SKM-1 (cell line): ENCODE results near the gene PITPNB.

ENCODE experiments used
- DNase-seq: peaks from one replicate; lab custom pipeline; 2025; ENCODE audit not compliant: unreplicated experiment; lab: John Stamatoyannopoulos, UW

PITPNB gene

DNA sequence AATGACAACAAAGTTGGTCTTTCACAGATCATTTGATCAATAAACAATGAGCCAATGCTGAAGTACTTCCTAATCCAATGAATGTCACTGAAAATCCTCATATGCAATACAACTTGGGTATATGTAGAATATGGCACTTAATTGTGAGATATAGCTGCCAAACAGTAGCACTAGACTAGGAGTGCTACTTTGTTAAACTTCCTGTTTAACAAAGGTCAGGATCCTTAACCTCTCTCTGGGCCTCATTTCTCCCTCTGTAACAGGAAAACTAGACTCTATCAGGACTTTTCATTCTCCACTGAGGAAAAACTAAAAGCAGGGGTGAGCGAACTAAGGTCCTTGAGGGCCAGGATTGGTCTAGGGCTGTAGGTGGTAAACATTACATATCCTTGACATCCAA is 56.1 kb downstream of the PITPNB start:
- no peak for DNase-seq

DNA sequence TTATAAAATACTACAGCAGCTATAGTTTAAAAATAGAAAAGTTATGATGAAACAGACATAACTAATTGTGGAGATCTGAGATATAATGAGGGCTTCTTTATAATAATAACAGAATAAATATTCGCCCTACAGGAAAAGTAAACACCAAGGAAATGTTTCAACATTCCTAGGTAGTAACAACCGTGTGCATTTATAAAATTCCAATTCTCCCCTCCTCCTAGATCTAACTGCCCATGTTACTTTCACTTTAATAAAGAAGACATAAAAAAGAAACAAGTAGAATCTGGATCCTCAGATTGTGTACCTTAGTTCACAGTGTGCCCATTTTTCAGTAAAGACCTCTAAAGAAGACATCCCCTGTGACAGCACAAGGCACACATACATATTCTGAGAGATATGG is 59.7 kb downstream of the PITPNB start:
- no peak for DNase-seq

DNA sequence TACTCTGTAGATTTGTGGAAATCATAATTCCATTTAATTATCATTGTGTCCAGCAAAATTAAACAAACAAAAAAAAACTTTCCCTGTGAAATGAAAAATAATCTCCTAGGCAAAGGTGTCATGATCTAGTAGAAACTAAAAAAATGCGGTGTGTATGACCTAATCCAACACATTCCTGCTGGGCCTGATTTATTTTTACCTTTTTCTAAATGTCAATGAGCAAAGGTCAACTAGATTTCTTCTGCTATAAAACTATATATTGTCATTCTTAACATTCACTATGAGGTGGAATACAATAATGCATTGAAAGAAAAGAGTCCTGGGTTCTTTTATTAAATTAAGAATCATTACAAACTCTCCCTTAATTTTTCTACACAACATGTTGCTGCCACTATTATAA is 60.4 kb downstream of the PITPNB start:
- no peak for DNase-seq

DNA sequence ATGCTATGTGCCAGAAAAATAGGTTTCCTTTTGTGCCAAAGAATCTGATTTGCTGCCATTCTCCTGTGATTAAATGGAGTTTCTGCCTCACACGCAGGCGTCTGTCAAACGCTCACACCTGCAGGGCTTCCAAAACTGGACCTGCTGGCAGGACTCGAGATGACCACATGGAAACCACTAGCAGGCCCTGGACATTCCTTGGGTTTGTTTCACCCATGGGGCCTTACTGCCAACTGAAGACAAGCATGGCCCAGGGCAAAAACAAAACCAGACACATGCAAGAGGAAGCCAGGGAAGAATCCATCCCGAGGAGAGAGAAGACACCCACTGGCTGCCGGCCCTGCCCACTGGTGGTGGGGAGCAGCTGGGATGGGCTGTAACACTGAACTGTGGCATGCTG is 61.6 kb downstream of the PITPNB start:
- no peak for DNase-seq

DNA sequence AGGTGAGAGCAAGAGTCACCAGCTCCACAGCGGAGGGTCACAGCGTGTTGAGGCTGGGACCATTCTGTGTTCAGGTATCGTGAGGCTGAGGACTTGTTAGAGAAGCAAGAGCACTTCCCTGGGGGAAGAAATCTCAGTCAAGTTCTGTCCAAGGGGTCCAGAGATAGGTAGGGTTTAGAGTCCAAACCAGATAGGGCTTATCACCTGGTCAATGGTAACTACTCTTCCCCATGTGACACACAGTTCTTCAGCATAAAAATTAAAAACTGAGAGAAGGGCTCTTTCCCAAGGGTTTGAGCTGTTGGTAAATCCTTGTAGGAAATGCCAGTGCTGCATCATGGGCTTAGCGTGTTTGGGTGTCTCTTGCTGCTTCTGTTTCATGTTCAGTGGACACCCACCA is 62.7 kb downstream of the PITPNB start:
- no peak for DNase-seq

DNA sequence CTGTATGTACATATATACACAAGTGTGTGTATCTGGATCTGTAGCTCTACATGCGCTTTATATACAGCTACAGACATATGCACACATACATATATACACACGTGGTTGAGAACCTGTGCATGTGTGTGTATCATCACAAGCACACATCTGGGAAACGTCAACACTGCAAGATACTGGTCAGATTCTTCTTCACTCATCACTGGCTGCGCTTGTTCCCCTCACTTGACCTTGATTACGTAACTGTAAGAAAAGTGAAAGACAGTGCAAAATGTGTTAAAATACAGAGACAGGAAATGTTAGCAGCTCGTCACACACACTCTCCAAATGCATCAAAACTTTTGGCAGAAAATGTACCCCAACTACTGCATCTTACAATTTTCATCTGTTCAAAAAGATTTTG is 65.6 kb downstream of the PITPNB start:
- no peak for DNase-seq

DNA sequence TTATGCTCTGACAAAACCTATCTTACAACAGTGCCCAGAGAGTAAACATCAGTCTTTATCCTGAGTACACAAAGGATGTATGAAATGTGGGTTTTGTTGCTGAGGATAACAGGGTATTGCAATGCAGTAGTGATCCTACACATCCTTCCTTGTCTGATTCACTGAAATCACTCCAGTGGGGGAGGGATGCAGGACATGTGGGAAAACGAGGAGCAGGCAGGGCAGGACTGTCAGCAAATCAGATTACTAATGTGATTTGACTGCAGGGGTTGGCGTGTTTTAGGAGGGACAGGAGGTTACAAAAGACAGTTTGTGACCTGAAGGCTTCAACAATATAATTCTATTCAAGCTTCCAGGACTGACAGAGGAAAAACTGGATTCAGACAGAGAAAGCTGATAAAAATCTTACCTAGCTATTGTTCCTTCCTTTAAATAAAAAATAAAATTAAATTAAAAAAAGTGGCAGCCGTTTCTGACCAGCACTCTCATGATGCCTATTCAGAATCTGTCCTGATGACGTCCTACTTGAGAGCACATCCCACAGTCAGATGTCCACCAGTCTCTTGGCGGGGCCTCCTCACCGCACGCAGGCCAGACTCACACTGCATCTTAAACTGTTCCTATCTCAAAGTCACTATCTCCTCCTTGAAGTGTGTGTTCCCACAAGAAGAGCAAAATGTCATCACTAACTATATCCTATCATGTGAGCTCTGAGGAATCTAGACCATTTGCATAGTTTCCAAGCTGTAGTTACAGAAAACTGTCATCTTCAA is 66.9 kb downstream of the PITPNB start:
- no peak for DNase-seq

DNA sequence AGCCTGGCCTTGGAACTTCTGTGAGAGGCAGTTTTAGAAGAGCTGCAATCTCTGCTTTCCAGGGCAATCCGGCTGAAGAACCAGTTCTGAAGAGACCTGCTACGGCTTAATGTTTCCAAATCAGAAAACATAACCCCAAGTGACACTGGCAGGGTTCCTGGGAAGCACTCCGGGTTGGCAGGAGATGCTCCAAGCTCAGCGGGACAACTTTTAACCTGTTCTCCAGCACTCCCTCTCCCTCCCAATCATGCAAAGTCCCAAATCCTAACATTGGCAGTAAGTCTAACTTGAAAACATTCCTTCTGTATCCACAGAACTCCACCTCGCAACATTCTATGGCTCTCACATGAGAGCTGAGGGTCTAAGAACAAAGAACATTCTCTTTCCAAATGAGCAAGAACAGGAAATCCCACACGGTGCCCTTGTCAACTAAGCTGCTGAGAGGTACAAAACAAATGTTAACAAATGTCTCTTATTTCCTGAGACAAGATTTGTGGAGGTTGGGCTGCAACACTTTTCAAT is 69.0 kb downstream of the PITPNB start:
- no peak for DNase-seq

DNA sequence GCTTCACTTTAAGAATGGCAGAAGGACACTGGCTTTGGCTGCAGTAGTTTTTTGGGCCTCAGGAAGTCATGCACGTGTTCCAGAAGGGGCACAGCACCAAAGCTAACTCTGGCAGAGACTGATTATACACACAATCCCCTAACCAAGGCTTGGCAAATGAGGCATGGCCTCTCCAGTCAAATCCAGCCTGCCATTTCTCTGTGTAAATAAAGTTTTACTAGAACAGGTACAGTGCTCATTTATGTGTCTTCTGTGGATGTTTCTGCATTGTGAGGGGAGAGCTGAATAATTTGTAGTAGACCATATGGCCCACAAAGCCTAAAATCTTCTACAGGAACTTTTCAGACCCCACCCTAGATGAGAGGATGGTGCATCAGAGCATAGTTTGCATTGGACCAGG is 71.1 kb downstream of the PITPNB start:
- no peak for DNase-seq

DNA sequence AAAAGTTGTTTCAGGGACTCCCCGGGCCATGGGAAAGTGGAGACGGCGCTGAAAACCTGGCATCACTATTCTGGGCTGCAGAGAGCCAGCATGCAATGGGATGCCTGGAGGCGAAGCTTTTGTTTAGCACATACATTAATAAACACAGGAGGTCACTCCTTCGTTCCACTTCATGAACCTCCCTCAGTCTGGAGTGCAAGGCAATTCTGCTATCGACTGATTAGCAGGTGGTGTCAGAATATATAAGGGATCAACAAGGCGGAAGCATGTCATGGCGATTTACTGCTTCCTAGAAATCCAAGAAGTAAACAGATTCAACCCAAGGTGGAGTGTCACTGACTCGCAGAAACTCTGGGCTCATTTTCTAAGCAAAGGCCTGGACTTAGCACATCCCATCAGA is 72.1 kb downstream of the PITPNB start:
- no peak for DNase-seq

DNA sequence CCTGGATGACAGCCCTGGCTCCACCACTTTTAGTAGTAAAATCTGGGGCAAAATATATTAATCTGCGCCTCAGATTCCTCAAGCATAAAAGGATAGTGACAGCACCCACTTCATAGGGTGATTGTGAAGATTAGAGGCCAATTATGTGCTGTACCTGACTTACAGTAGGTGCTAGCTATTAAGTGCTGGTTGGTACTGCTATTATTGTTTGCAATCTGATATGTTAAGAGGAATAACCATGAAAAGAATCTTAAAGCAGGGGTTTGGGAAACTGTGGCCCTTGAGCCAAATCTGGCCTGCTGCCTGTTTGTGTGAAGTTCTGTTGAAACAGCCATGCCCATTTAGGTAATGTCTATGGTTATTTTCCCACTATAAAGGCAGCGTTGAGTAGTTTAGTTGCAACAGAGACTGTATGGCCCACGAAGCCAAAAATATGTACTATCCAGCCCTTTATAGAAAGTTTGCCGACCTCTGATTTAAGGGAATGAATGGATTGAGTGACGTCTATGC is 72.8 kb downstream of the PITPNB start:
- no peak for DNase-seq

DNA sequence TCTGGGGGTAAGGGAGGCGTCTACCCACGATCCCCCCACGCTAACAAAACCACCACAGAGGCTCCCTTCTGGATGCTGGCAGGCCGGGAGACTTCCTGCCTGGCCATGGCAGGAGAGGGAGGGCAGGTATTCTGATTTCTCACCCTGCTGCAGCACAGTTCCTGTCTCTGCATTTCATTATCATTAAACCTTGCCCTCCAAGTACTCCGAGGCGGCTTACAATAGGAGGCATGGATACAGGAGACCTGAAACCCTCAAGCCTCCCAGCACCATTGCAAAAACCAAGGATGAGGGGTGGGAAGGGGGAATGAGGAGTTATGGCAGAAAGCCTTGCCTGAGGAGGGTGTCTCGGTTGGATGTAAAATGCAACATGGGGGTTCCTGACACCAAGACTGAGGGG is 73.4 kb downstream of the PITPNB start:
- no peak for DNase-seq

DNA sequence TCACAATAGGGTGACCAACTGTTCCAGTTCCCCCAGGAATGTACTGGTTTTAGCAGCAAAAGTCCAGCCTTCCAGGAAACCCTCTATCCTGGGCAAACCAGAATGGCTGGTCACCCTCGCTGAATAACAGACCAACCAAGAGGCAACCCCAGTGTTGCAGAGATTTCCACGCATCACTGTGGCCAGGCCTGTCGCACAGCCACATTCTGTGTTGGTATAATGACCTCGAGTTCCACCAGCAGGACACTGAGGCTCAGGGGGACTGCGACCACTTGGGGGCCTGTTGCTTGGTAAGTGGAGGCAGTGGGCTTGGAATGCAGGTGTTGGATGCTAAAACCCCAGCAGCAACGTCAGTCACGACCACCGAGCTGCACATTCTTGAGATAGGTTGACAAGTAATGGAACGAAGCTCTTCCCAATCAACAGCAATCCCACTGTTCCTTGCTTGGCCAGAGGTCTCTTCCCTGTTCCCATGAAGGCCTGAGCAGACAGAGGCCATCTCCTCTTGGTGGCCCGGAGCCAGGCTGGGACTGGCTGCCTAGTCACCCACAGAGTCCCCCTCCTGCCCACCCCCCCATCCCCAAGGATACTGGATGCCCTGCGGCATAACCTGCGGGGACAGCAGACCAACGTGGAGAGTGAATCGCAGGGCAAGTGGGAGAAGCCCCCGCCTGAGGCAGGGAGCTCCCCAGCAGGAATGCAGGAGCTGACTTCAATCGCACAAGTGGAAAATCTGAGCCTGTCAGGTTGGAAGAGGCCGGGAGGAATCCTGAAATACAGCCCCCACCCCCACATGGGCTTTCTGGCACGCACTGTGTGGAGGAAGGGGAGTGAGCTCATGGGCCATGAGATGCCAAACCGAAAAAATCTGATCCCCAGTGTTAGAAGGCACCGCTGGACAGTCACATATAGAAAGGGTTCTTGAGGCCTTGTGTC is 74.1 kb downstream of the PITPNB start:
- no peak for DNase-seq

DNA sequence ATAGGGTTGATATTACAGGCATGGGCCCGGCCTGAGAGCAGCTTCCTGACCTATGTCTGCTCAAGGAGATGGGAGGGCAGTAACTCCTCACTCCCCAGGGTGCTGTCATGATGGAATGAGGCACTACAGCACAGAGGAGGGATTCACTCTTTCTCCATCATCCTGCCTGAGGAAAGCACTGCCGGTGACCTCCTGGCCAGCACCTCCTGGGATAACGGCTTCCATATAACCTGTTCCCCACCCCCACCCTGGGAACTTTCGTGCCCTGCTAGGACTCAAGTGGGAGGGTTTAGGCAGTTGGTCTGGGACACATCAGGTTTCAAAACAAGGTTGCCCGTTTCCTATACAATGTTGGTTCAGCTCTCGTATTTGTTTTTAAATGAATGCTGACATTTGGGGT is 74.8 kb downstream of the PITPNB start:
- no peak for DNase-seq

DNA sequence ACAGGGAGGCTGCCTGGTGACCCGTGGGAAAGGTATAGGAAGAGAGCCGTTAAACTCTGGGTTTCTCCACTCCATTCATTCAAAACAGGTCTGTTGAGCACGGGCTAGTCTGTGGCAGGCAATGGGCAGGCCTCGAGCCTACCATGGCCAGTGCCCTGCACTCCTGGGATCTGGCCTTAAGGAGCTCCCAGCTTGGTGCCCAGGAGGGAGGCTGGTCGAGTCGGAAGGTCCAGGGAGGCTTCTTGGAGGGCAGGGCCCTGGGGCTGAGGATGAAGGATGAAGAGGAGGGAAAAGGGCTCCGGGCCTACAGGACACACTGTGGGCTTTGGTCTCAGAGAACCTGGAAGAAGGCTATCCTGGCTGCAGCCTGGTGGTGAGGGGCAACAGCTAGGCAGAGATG is 75.6 kb downstream of the PITPNB start:
- no peak for DNase-seq

DNA sequence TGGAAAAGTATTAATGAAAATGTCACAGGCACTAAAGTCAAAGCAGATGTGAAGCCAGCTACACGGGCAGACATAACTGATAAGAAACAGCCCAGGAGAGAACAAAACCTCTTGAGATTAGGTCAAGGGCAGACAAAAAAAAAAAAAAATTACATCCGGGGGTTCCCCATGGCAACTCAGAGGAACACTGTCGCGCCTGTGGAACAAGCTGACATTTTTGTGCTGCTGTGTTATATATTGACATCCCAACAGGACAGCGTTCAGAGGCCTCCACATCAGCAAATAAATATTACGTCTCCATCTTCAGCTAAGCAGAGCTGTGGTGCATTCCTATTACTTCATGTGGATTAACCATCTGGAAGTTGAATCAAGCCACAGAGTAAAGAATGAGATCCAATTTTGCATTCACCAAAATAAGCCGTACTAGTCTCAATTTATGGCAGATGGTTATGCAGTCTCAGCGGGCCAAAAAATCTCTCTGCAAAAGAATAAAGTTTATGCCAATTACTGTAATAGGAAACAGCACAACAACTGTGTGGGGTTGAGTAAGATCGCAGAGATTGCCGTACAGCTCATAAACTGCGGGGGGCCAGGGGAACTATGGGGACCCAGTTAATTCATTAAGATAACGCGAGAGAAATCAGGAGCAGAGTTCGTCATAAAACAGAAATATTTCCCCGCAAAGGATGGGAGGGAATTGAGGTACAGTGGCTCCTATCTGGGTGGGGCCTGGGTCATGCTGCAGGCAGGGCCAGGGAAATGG is 76.2 kb downstream of the PITPNB start:
- DNase-seq, result no peak

DNA sequence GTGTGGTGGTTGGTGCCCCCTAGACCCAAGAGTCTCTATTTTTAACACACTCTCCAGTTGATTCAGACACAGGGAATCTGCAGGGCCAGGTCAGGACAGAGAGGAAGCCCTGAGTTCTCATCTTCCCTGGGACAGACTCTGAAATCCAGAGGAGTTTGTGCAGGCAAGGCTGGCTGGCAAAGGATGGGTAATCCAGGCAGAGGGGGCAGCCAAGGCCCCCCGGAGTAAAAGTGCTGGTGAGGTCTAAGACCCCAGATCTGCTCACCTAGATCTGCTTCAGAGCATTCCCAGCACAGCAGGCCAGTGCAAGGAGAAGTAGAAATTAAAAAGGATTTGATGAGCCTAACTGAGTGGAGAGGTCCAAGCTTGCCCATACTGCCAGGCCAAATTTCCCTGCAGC is 76.9 kb downstream of the PITPNB start:
- no peak for DNase-seq

DNA sequence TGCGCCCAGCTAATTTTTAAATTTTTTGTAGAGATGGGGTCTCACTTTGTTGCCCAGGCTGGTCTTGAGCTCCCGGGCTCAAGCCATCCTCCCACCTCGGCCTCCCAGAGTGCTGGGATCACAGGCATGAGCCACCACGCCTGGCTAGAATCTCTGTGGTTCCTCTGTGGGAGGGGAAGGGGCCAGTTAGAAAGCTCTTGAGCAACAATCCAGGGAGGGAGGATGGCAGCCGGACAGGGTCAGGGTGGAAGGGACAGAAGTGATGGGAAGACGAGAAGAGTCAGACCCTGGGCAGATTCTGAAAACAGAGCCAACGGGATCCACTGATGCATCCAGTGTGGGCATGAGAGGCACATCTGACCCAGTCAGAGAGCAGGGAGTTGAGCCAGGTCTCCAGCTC is 78.6 kb downstream of the PITPNB start:
- DNase-seq, result no peak

DNA sequence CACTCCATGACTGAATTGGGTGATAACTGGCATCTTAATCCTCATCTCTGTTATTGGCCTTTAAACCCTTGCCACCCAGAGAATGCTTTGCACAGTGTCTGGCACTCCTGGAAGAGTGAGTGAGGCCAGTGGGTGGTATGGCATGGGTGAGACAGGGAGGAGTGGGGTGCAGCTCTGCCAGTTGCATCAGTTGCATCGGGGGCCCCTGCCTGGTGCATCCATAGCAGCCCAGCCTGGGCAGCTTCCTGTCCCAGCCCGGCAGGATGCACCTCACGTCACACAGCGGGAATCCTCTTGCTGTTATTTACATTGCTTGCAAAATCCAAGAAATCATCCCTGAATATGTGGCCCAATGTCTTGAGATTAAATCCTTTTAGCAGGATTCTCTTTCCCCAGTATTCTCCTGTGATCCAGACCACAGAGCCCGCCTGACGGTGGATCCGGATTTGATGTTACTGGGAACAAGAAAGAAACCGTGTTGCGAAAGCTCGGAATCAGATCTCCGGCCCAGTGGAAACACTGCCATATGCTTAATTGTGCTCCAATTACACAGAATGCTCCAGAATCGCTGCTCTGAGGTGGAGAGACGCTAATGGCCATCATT is 79.9 kb downstream of the PITPNB start:
- no peak for DNase-seq

DNA sequence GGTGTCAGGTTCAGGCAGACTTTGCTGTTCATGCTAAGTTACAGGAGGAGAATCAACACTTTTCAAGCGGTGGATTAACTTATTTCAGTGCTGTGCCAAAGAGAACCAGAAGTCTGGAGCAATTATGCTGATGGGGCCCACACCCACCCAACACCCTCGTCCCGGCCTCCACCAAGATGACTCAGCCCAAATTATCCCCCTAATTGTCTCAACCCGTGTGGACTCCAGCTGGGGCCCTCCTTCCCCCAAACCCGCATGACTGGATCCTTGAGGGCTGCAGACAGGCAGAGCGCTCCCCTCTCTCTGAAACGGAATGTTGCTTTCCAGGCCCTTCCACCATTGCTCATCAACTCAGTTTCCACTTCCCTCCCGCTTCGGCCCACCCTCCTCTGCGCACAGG is 82.9 kb downstream of the PITPNB start:
- DNase-seq, result no peak

DNA sequence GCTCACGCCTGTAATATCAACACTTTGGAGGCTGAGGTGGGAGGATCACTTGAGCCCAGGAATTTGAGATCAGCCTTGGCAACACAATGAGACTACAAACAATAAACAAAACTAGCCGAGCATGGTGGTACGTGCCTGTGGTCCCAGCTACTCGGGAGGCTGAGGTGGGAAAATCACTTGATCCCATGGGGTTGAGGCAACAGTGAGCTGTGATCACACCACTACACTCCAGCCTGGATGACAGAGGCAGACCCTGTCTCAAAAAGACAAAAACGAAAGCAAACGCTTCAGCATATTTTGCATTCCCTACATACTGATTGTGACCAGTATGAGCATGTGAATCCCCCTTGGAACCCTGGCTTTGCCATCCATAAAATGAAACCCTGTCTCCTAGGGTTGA is 83.6 kb downstream of the PITPNB start:
- no peak for DNase-seq
